ENCODE measurements around the gene PLPPR3. TPM values are rescaled to one million over a fixed set of nuclear protein-coding genes. Genes with fewer than 3 reads are reported as not detected.

PLPPR3 gene
- total and polyA plus RNA-seq, 9 of the 15 experiments (the other 6 are each of a cell fraction or from before 2014, with no cell fraction given), result 0.01 to 48.2 (median 8.6) TPM

DNA sequence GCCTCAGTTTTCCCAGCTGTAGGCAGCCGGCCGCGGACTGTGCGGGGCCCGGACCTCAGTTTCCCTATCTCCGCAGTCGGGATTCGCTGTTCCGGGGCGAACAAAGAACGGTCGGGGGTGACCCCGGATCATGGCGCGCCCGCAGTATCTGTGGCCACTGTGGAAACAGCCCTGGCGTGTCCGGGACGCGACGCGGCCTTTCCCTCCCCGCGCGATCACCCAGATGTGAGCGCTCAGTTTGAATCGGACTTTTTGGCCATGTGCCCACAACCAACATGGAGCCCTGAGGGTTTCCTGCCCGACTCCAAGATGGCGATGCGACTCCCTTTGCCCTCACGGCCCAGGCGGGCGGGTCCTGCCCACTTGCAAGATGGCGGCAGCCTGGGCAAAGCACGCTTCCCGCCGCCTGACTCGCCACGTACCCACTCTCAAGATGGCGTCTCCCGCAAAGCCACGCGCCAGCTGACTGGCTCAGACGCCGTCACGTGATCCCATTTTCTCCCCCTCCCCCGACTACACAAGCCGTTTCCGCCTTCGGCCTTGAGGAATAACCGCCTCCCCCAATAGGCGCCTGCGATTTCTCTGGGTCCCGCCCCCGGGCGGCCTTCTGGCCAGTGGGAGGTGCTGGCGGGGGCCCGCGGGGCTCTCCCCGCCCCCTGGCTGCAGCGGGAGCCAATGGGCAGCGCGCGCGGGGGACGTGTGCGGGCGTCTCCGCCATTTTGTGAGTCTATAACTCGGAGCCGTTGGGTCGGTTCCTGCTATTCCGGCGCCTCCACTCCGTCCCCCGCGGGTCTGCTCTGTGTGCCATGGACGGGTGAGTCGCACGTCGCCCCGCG lies 24.8 kb downstream of the PLPPR3 start, which contains the start of gene PTBP1 (continued):
- TF ChIP-seq ZNF551 (CRISPR knock-in tag; IDR thresholded peaks at IDR 0.05), result no peak
- TF ChIP-seq, protein P1, sequence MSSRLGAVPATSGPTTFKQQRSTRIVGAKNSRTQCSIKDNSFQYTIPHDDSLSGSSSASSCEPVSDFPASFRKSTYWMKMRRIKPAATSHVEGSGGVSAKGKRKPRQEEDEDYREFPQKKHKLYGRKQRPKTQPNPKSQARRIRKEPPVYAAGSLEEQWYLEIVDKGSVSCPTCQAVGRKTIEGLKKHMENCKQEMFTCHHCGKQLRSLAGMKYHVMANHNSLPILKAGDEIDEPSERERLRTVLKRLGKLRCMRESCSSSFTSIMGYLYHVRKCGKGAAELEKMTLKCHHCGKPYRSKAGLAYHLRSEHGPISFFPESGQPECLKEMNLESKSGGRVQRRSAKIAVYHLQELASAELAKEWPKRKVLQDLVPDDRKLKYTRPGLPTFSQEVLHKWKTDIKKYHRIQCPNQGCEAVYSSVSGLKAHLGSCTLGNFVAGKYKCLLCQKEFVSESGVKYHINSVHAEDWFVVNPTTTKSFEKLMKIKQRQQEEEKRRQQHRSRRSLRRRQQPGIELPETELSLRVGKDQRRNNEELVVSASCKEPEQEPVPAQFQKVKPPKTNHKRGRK (tag; IDR thresholded peaks at IDR 0.05), result no peak
- TF ChIP-seq, protein P2, sequence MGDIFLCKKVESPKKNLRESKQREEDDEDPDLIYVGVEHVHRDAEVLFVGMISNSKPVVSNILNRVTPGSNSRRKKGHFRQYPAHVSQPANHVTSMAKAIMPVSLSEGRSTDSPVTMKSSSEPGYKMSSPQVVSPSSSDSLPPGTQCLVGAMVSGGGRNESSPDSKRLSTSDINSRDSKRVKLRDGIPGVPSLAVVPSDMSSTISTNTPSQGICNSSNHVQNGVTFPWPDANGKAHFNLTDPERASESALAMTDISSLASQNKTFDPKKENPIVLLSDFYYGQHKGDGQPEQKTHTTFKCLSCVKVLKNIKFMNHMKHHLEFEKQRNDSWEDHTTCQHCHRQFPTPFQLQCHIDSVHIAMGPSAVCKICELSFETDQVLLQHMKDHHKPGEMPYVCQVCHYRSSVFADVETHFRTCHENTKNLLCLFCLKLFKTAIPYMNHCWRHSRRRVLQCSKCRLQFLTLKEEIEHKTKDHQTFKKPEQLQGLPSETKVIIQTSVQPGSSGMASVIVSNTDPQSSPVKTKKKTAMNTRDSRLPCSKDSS (IDR thresholded peaks at IDR 0.05; ENCODE audit: low read depth, partially characterized antibody), result no peak
- TF ChIP-seq, protein P3, sequence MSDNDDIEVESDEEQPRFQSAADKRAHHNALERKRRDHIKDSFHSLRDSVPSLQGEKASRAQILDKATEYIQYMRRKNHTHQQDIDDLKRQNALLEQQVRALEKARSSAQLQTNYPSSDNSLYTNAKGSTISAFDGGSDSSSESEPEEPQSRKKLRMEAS (CRISPR knock-in tag; IDR thresholded peaks at IDR 0.05), result peak; percentile 100
- TF ChIP-seq, protein P4, sequence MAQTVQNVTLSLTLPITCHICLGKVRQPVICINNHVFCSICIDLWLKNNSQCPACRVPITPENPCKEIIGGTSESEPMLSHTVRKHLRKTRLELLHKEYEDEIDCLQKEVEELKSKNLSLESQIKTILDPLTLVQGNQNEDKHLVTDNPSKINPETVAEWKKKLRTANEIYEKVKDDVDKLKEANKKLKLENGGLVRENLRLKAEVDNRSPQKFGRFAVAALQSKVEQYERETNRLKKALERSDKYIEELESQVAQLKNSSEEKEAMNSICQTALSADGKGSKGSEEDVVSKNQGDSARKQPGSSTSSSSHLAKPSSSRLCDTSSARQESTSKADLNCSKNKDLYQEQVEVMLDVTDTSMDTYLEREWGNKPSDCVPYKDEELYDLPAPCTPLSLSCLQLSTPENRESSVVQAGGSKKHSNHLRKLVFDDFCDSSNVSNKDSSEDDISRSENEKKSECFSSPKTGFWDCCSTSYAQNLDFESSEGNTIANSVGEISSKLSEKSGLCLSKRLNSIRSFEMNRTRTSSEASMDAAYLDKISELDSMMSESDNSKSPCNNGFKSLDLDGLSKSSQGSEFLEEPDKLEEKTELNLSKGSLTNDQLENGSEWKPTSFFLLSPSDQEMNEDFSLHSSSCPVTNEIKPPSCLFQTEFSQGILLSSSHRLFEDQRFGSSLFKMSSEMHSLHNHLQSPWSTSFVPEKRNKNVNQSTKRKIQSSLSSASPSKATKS (CRISPR knock-in tag; IDR thresholded peaks at IDR 0.05), result no peak
- 0 out of 2 replicates have a peak, but pooled peaks have one; percentile 17 for TF ChIP-seq ETV1 (tag; conservative IDR thresholded peaks at IDR 0.05; ENCODE audit: low read depth)
- TF ChIP-seq BRF1 (IDR thresholded peaks at IDR 0.05; ENCODE audit: borderline replicate concordance, extremely low read depth, insufficient read length), result no peak
- peak; percentile 11; the same call in 1 of the 2 replicates for TF ChIP-seq STAT5A (IDR thresholded peaks at IDR 0.05; ENCODE audit: borderline replicate concordance, low read length)
- peak; percentile 91 for TF ChIP-seq CREM (IDR thresholded peaks at IDR 0.05; ENCODE audit: low read depth)
- no peak for TF ChIP-seq C11orf30 (IDR thresholded peaks at IDR 0.05; ENCODE audit: low read depth)
- TF ChIP-seq JUND (IDR thresholded peaks at IDR 0.05; ENCODE audit: borderline replicate concordance, low read depth, low read length), result peak; percentile 58
- no peak; the same call in 2 of the 3 replicates for TF ChIP-seq JUND (tag; IDR thresholded peaks at IDR 0.05; ENCODE audit: borderline replicate concordance, low read depth, low read length)

Data from K562 (cell line).